Measurements from ENCODE around the gene ITPRIP.
A peak's percentile ranks its signal among the peaks of the same experiment; 100 is the strongest.

ITPRIP gene

GRCh38 chr10:104337985-104338735 lies at the start of gene ITPRIP:
Gene ITPRIP, minus strand, starts transcription at chr10:104338465. Its CDS starts 22,414 bp downstream, at chr10:104316051.
- DNase-seq (ENCODE audit: low read depth), result peak; percentile 38

GRCh38 chr10:104387130-104387888 lies 49.0 kb upstream of the ITPRIP start:
- DNase-seq (ENCODE audit: low read depth), result no peak

- no peak for DNase-seq (ENCODE audit: low read depth)
Observed at GRCh38 chr10:104380336-104380735, 42.1 kb upstream of the ITPRIP start.

GRCh38 chr10:104376784-104377300 lies 38.6 kb upstream of the ITPRIP start:
- no peak for DNase-seq (ENCODE audit: low read depth)

- DNase-seq (ENCODE audit: low read depth), result no peak
Observed at GRCh38 chr10:104374591-104374990, 36.3 kb upstream of the ITPRIP start.

GRCh38 chr10:104371753-104372152 lies 33.5 kb upstream of the ITPRIP start:
- no peak for DNase-seq (ENCODE audit: low read depth)

- no peak for DNase-seq (ENCODE audit: low read depth)
Observed at GRCh38 chr10:104368381-104368780, 30.1 kb upstream of the ITPRIP start.

GRCh38 chr10:104367904-104368303 lies 29.6 kb upstream of the ITPRIP start:
- no peak for DNase-seq (ENCODE audit: low read depth)

- no peak for DNase-seq (ENCODE audit: low read depth)
Observed at GRCh38 chr10:104359811-104360210, 21.5 kb upstream of the ITPRIP start.

GRCh38 chr10:104353325-104354048 lies 15.2 kb upstream of the ITPRIP start, which contains the start of gene CFAP58:
Gene CFAP58, plus strand, starts transcription at chr10:104353833. Its CDS starts 65 bp downstream, at chr10:104353898.
- peak; percentile 79 for DNase-seq (ENCODE audit: low read depth)

GRCh38 chr10:104351919-104352318 lies 13.7 kb upstream of the ITPRIP start:
- no peak for DNase-seq (ENCODE audit: low read depth)

GRCh38 chr10:104351061-104351702 lies 12.9 kb upstream of the ITPRIP start:
- DNase-seq (ENCODE audit: low read depth), result no peak

GRCh38 chr10:104350127-104350635 lies 11.9 kb upstream of the ITPRIP start:
- no peak for DNase-seq (ENCODE audit: low read depth)

- DNase-seq (ENCODE audit: low read depth), result no peak
Observed at GRCh38 chr10:104349623-104350126, 11.4 kb upstream of the ITPRIP start.

GRCh38 chr10:104348601-104349000 lies 10.3 kb upstream of the ITPRIP start:
- DNase-seq (ENCODE audit: low read depth), result no peak

GRCh38 chr10:104347295-104348045 lies 9.2 kb upstream of the ITPRIP start:
- no peak for DNase-seq (ENCODE audit: low read depth)

GRCh38 chr10:104345941-104346340 lies 7.7 kb upstream of the ITPRIP start:
- DNase-seq (ENCODE audit: low read depth), result no peak

GRCh38 chr10:104345515-104345914 lies 7.2 kb upstream of the ITPRIP start:
- DNase-seq (ENCODE audit: low read depth), result no peak

- DNase-seq (ENCODE audit: low read depth), result no peak
Observed at GRCh38 chr10:104344219-104344618, 6.0 kb upstream of the ITPRIP start.

- no peak for DNase-seq (ENCODE audit: low read depth)
Observed at GRCh38 chr10:104342941-104343411, 4.7 kb upstream of the ITPRIP start.

Data from stimulated activated CD8-positive, alpha-beta memory T cell treated with anti-CD3 and anti-CD28 coated beads, Interleukin-15, amount 100 ng/mL, for 24 hours (primary cell).